Liver (tissue), 3 donors: ENCODE results near the gene GTPBP6.

ENCODE experiments used
- EGR1 ChIP-seq, 2 donors: IDR thresholded peaks; 2 replicates each; pipeline ENCODE4 v1.6.1; 2016 to 2018; ENCODE audit warnings: antibody characterized with exemption in 2 of 2, low read depth in 2 of 2
- GABPA ChIP-seq, 2 donors: IDR thresholded peaks in 1 of 2; conservative IDR thresholded peaks in 1 of 2; 2 replicates each; pipeline ENCODE4 v1.6.1; 2016; ENCODE audit warnings: antibody characterized with exemption in 2 of 2, mild to moderate bottlenecking in 1 of 2, moderate library complexity in 1 of 2
- JUND ChIP-seq, 2 donors: IDR thresholded peaks; 2 replicates each; pipeline ENCODE4 v1.6.1; 2016; ENCODE audit warnings: antibody characterized with exemption in 2 of 2
- NR2F2 ChIP-seq: IDR thresholded peaks from 2 replicates; pipeline ENCODE4 v1.6.1; 2016; ENCODE audit warnings: antibody characterized with exemption
- RAD21 ChIP-seq, 2 donors: IDR thresholded peaks; 2 replicates each; pipeline ENCODE4 v1.6.1; 2016; ENCODE audit warnings: antibody characterized with exemption in 2 of 2, mild to moderate bottlenecking in 2 of 2
- SP1 ChIP-seq: IDR thresholded peaks from 2 replicates; pipeline ENCODE4 v1.6.1; 2018; ENCODE audit warnings: antibody characterized with exemption, mild to moderate bottlenecking
- TAF1 ChIP-seq: conservative IDR thresholded peaks from 2 replicates; pipeline ENCODE4 v1.6.1; 2016; ENCODE audit warnings: antibody characterized with exemption, mild to moderate bottlenecking
- YY1 ChIP-seq: IDR thresholded peaks from 2 replicates; pipeline ENCODE4 v1.6.1; 2016; ENCODE audit warnings: antibody characterized with exemption, mild to moderate bottlenecking
- TF ChIP-seq, protein P1 (sequence below): fragments of 150-350 bp; IDR thresholded peaks from 2 replicates; pipeline ENCODE4 v1.5.1; 2017; ENCODE audit warnings: improper control_type of control experiment, low read depth, low read length; ENCODE audit not compliant: missing input control
- TF ChIP-seq, protein P2 (sequence below): IDR thresholded peaks from 2 replicates; pipeline ENCODE4 v1.6.1; 2016; ENCODE audit warnings: antibody characterized with exemption, mild to moderate bottlenecking
- TF ChIP-seq, protein P3 (sequence below): IDR thresholded peaks from 2 replicates; pipeline ENCODE4 v1.6.1; 2016; ENCODE audit warnings: antibody characterized with exemption
- TF ChIP-seq, protein P4 (sequence below): IDR thresholded peaks from 2 replicates; pipeline ENCODE4 v1.6.1; 2016; ENCODE audit warnings: antibody characterized with exemption
- TF ChIP-seq, protein P5 (sequence below): IDR thresholded peaks from 2 replicates; pipeline ENCODE4 v1.6.1; 2016; ENCODE audit warnings: antibody characterized with exemption
- donor health status: healthy.
- donor health status: healthy.

DNA sequence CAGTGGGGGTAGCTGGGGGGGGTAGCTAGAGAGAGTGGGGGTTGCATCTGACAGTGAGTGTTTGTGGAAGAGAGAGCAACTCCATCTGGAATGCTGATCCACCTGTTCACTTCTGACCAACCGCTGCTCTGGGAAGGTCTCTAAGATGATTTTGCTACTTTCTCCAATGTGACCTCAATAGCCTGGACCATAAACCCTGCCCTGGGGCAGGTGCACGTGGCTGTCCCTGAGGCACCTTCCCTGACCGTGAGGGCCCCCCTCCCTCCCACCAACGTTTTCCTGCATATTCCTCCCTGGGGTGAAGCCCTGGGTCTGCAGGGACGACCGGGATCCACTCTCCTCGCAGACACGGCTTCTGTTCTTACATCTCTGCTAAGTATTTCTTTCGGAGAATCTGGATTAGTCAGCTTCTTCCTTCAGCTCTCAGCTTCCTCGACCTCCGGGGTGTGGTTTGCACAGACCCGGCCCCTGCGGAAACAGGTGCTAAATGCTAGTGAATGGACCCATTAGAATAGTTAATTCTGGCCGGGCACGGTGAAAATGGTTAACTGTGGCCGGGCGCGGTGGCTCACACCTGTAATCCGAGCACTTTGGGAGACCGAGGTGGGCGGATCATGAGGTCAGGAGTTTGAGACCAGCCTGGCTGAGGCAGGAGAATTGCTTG is 58.8 kb downstream of the GTPBP6 start:
- TF ChIP-seq, protein P1, sequence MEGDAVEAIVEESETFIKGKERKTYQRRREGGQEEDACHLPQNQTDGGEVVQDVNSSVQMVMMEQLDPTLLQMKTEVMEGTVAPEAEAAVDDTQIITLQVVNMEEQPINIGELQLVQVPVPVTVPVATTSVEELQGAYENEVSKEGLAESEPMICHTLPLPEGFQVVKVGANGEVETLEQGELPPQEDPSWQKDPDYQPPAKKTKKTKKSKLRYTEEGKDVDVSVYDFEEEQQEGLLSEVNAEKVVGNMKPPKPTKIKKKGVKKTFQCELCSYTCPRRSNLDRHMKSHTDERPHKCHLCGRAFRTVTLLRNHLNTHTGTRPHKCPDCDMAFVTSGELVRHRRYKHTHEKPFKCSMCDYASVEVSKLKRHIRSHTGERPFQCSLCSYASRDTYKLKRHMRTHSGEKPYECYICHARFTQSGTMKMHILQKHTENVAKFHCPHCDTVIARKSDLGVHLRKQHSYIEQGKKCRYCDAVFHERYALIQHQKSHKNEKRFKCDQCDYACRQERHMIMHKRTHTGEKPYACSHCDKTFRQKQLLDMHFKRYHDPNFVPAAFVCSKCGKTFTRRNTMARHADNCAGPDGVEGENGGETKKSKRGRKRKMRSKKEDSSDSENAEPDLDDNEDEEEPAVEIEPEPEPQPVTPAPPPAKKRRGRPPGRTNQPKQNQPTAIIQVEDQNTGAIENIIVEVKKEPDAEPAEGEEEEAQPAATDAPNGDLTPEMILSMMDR, result no peak
- TF ChIP-seq, protein P2, sequence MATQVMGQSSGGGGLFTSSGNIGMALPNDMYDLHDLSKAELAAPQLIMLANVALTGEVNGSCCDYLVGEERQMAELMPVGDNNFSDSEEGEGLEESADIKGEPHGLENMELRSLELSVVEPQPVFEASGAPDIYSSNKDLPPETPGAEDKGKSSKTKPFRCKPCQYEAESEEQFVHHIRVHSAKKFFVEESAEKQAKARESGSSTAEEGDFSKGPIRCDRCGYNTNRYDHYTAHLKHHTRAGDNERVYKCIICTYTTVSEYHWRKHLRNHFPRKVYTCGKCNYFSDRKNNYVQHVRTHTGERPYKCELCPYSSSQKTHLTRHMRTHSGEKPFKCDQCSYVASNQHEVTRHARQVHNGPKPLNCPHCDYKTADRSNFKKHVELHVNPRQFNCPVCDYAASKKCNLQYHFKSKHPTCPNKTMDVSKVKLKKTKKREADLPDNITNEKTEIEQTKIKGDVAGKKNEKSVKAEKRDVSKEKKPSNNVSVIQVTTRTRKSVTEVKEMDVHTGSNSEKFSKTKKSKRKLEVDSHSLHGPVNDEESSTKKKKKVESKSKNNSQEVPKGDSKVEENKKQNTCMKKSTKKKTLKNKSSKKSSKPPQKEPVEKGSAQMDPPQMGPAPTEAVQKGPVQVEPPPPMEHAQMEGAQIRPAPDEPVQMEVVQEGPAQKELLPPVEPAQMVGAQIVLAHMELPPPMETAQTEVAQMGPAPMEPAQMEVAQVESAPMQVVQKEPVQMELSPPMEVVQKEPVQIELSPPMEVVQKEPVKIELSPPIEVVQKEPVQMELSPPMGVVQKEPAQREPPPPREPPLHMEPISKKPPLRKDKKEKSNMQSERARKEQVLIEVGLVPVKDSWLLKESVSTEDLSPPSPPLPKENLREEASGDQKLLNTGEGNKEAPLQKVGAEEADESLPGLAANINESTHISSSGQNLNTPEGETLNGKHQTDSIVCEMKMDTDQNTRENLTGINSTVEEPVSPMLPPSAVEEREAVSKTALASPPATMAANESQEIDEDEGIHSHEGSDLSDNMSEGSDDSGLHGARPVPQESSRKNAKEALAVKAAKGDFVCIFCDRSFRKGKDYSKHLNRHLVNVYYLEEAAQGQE, result no peak
- no peak for TF ChIP-seq RAD21 (IDR thresholded peaks at IDR 0.05)
- TF ChIP-seq EGR1 (IDR thresholded peaks at IDR 0.05; ENCODE audit: low read depth in 2 of 2), result no peak
- no peak for TF ChIP-seq GABPA (IDR thresholded peaks at IDR 0.05 in 1 of 2, conservative IDR thresholded peaks at IDR 0.05 in 1 of 2)
- TF ChIP-seq, protein P3, sequence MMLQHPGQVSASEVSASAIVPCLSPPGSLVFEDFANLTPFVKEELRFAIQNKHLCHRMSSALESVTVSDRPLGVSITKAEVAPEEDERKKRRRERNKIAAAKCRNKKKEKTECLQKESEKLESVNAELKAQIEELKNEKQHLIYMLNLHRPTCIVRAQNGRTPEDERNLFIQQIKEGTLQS, result no peak
- TF ChIP-seq SP1, result no peak
- TF ChIP-seq YY1, result no peak
- TF ChIP-seq TAF1, result no peak
- TF ChIP-seq, protein P4, sequence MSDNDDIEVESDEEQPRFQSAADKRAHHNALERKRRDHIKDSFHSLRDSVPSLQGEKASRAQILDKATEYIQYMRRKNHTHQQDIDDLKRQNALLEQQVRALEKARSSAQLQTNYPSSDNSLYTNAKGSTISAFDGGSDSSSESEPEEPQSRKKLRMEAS, result no peak
- no peak for TF ChIP-seq NR2F2
- TF ChIP-seq, protein P5, sequence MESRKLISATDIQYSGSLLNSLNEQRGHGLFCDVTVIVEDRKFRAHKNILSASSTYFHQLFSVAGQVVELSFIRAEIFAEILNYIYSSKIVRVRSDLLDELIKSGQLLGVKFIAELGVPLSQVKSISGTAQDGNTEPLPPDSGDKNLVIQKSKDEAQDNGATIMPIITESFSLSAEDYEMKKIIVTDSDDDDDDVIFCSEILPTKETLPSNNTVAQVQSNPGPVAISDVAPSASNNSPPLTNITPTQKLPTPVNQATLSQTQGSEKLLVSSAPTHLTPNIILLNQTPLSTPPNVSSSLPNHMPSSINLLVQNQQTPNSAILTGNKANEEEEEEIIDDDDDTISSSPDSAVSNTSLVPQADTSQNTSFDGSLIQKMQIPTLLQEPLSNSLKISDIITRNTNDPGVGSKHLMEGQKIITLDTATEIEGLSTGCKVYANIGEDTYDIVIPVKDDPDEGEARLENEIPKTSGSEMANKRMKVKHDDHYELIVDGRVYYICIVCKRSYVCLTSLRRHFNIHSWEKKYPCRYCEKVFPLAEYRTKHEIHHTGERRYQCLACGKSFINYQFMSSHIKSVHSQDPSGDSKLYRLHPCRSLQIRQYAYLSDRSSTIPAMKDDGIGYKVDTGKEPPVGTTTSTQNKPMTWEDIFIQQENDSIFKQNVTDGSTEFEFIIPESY, result no peak
- TF ChIP-seq JUND (IDR thresholded peaks at IDR 0.05), result no peak
